Dedifferentiated amniotic fluid mesenchymal stem cell (primary cell): ENCODE measurements around the gene MTREX.

Experiments
- DNase-seq: peaks from one replicate; pipeline ENCODE4 v3.0.0-alpha.2; 2016; ENCODE audit errors: extremely low spot score

Gene MTREX

GRCh38 chr5:55383254-55383653 is 75.5 kb downstream of the MTREX start:
- no peak for DNase-seq

- no peak for DNase-seq
These were observed 76.3 kb downstream of the MTREX start for GRCh38 chr5:55384072-55384471.

DNA sequence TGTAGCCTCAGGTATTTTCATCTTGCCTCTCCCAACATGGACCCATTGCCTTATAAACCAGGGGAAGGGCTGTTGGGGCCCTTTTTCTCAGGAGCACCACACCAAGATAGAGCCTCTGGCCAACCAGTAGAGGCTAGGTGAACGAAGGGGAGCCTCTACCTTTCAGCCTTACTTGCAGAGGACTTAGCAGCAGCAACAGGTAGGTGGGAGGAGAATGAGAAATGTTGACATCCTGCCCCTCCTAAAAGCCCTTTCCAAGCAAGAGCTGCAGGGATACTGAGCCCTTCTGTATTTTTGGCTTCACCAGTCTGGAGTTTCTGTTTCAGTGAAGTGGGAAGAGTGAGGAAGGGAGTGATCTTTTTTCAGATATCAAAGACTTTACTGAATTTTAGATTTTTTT is 77.4 kb downstream of the MTREX start:
- no peak for DNase-seq

- DNase-seq: no peak
These were observed 78.1 kb downstream of the MTREX start for GRCh38 chr5:55385846-55386245.

DNA sequence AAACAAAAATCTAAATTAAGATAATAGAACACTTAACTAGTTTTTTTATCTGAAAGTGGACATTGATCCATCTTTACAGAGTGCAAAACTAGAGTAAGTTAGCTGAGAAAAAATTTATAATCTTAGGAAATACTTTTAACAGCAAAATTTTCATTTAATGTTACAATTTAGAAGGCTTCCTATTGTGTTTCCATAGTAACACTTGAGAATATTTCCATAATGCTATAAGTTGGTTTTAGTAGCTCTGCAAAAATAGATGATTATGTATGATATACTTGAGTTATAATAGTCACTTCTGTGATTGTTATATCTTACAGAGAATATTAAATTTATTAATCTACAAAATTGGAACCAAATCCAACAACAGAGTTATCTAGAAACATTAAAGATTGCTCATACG is 78.6 kb downstream of the MTREX start:
- no peak for DNase-seq

GRCh38 chr5:55387865-55388264 is 80.1 kb downstream of the MTREX start:
- no peak for DNase-seq

GRCh38 chr5:55391707-55392106 is 83.9 kb downstream of the MTREX start:
- DNase-seq: no peak

- DNase-seq: no peak
These were observed 84.9 kb downstream of the MTREX start for GRCh38 chr5:55392669-55393068.

- DNase-seq: no peak
These were observed 85.8 kb downstream of the MTREX start for GRCh38 chr5:55393501-55394175.

GRCh38 chr5:55402199-55402598 is 94.4 kb downstream of the MTREX start:
- no peak for DNase-seq

DNA sequence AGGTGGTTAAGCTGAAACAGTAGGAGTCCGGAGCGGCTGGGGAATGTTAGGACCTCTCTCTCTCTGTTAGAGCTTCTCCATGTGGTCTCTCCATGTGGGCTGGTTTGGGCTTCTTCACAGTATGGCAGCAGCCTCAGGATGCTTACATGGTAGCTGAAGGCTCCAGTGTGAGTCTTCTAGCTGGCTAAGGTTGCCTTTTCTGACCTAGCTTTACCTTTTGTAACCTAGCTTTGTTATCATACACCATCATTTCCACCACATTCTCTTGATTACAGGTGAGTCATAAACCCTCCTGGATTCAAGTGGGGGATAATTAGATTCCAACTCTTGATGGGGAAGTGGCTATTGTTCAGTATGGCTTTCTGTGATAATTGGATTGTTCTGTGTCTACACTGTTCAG is 98.5 kb downstream of the MTREX start:
- no peak for DNase-seq

- DNase-seq: peak; percentile 61
These were observed 99.4 kb downstream of the MTREX start for GRCh38 chr5:55407059-55407684.

DNA sequence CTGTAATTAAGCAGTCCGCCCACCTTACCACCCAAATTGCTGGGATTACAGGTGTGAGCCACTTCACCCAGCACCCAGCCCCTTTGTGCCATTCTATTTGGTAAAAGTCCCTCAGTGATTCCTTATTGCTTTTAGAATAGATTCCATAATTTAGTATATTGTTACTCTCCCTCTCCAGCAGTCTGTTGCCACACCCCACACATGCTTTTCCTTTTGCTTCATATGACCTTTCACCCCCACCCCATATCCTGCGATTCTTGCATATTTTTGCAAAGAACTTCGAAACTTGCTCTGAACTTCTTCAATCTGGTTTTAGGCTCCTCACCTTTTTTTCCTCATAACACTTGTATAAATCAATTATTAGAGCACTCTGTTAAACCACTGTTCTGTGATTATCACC is 100.2 kb downstream of the MTREX start:
- no peak for DNase-seq

GRCh38 chr5:55409775-55410174 is 102.0 kb downstream of the MTREX start:
- no peak for DNase-seq

- no peak for DNase-seq
These were observed 103.1 kb downstream of the MTREX start for GRCh38 chr5:55410845-55411244.

DNA sequence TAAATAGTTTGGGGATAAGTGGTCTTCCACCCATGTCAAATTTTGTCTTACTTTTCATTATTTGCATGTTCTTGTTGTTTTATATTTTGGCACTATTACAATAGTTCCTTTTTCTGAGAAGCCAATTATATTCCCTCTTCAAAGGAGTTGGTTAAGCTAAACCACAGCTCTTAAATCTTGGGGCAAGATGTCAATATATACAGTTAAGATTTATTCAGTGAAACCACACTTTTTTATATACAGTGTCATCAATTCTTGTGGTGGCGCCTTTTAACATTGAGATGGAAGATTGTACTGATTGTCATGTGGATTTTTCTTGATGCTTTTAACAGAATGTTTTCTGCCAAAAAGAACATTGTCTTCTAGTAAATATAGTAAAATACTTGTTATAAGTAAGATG is 104.1 kb downstream of the MTREX start:
- DNase-seq: no peak

DNA sequence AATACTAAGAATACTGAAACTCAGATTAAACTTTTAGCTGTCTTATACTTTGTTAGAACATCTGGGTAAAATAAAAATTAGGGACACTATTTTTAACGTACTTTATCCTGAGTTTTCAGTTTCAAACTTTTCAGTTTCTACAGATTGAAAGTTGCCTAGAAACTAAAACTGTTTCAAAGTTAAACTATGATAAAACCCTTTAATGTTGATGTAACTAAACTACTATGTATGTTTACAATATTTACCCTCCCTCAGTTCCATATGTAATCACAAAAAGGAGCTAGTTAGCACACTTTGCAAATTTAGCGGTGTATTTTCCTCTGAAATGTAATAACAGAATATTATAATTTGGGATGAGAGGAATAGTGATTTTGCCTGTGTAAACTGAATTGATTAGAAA is 105.9 kb downstream of the MTREX start:
- DNase-seq: no peak

- DNase-seq: no peak
These were observed 107.3 kb downstream of the MTREX start for GRCh38 chr5:55415071-55415470.

- no peak for DNase-seq
These were observed 108.5 kb downstream of the MTREX start for GRCh38 chr5:55416306-55416705.

GRCh38 chr5:55418994-55419968 is 111.5 kb downstream of the MTREX start:
- DNase-seq: peak; percentile 33

- DNase-seq: no peak
These were observed 113.3 kb downstream of the MTREX start for GRCh38 chr5:55421074-55421529.

DNA sequence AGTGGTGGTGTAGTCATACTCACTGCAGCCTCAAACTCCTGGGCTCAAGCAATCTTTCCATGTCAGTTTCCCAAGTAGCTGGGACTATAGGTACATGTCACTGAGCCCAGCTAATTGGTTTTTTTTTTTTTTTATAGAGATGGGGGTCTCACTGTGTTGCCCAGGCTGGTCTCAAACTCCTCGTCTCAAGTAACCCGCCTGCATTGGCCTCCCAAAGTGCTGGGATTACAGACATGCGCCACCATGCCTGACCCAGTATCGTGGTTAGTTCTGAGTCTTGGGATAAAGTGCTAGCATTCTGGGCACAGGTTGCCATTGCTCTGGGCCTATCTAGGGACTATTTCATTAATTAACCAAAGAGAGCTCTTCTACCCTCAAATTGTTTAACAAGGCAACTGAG is 118.7 kb downstream of the MTREX start:
- DNase-seq: no peak

GRCh38 chr5:55427157-55427556 is 119.4 kb downstream of the MTREX start:
- peak; percentile 54 for DNase-seq
